Activated effector memory CD4-positive, alpha-beta T cell treated with Interleukin-2 at 50 U/mL for 16 hours (primary cell): Measurements from ENCODE around the gene DCP1B.

Experiments used
- DNase-seq: peaks from one replicate; pipeline ENCODE4 v3.0.0-alpha.2; 2020

Gene DCP1B

DNA sequence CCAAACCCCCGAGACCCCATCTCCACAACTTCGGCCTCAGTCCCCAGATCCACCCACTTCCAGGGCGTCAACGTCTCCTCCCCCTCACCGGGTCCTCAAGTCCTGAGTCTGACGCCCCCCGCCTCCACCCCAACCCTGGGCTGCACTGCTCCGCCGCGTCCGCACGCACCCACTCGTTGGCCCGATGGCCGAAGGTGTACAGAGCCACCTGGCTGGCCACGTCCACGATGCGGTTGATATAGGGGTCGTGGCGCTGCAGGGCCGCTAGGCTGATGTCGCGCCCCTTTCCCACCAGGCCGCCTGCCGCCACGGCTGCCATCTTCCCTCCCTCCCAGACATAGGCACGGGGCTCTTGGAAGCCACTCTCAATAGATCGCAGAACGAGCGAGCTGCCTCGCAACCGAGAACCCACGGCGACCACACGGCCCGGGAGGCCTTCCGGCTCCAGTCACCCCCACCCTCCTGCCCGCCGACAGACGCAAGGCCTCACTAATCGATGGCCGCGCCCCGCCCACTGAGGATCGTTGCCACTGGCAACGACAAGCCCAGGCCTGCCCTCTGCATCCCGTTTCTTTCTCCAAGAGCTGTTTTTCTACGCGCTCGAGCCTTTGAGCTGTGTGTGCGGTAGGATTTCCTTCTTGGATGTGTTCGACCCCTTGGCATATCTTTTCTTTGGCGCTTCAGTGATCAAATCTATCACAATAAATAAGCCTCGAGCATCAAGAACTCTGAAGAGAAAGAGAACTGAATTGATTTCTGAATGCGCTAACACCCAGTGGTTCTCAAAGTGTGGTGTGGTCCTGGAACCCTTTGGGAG is at the start of gene DCP1B:
Gene DCP1B, minus strand, starts transcription at position 345 of the 817 bp plus-strand sequence. Its CDS starts 26 bp downstream, at position 319.
- DNase-seq, result peak; percentile 90

DNA sequence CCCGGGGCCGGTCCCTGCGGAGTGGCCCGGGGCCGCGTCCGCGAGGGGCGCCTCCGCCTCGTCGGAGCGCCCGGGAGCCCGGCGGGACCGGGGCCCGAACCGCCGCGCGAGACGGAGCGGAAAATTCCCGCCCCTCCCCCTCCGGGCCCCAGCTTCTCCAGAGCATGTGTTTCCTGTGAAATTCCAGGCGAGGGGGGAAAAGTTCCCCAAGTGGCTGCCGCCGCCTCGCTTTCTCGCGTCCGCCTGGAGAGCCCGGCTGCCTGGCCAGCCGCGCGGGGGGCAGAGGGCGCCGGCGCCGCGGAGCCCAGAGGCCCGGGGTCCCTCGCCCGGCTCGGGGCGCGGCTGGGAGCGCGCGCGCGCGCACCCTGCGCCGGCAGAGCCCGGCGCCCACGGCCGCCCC is 49.4 kb upstream of the DCP1B start:
- DNase-seq, result no peak

DNA sequence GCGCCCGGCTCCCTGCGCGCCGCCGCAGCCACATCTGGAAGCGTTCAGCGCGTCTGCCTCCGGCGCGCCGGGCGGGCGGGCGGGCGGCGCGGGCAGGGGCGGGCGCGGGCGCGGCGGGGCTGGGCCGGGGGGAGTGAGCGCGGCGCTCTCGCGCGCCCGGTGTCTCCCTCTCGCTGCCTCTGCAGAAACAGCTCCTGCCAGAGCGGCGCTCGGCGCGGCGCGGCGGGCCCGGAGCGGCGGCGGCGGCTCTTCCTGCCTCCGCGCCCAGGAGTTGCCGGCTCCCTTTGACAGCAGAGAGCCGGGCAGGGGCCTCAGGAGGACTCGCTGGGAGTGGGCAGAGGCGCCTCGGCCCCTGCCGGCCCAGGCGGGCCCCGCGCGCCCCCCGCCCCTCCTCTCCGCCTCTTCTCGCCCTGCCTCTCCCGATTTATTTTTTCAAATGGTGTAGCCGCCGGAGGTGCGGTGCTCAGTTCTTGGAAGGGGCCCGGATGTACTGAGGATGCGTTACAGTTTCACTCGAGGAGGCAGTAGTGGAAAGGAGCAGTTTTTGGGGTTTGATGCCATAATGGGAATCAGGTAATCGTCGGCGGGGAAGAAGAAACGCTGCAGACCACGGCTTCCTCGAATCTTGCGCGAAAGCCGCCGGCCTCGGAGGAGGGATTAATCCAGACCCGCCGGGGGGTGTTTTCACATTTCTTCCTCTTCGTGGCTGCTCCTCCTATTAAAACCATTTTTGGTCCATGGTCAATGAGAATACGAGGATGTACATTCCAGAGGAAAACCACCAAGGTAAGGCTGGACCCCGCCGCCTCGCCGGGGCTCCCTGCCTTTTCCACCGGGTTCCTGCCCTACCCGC is 48.8 kb upstream of the DCP1B start, which contains the start of gene CACNA1C:
Gene CACNA1C, plus strand, starts transcription at position 162 of the 853 bp plus-strand sequence. Its CDS starts 576 bp downstream, at position 738.
- no peak for DNase-seq

DNA sequence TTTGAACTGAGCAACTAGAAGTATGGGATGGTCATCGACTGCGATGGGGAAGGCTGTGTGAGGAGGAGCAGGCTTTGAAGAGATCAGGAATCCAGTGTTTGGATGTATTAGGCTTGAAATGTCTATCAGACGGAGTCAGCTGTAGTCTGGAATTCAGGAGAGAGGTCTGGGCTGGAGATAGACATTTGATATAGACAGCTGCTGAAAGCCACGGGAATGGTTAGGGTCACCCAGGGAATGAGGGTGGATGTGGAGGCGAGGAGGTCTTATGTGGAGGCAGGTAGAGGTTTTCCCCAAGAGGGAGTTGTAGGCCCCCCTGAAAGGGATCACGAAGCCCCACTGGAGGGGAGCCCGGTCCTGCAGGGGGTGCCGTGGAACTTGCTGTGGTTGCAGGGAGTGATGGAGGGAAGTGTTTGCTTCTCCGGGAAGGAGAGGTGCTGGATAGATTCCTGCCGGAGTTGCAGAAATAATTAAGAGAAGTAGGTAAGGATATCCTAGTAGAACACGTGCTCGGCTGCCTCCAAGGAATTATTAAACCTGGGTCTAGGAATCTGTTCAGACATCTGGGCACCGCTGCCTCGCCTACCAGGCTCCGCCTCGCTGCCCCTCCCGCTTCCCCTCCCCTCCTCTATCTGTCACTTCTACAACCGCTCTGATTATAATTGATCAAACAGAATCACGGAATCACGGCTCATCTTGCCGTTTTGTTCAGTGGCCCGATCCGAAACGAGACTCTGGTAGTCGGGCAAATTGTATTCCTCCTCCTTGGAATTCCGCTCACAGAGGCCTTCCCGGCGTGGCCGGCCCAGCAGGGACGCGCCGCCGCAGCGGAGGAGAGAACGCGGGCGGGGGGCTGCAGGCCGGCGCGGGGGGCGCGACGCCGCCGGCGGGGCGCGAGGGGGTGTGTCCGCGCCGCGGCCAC is 47.7 kb upstream of the DCP1B start:
- DNase-seq, result no peak

DNA sequence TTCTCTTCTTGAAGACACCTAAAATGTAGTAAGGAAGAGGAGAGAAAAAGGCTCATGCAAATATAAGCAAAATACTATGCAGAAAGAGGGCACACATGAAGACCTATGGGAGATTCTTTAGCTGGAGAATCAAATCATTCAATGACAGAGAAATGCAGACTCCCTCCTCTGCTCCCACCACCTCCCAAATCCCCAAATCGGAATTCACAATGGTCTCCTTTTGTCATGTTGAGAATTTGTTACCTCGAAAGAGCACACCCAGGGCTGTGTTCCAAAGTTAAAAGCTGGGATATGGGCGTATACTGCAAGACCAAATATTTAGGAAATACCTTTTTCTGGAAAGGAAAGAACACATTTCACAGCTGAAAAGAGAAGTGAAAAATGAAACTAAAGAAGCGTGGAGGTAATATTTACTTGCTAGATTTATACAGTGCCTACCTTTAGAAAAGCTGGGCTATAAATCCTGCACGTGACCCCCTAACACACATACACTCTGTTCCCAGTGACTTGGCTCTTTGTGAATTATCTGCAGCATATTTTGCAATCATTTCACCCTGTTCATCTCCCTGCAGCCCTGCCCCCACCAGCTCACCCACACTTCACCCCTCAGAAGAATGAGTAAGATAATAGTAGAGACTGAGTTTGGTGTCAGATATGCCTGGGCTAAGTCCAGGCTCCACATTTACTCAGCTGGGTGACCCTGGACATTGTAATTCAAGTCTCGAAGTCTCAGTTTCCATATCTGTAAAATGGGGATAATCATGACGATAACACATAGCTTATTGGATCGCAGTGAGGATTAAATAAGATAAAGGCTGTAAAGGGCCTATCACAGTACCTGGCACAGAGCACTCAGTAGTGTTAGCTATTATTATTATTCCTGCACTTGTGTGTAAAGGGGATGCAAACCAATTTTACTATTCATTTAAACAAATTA is 45.6 kb upstream of the DCP1B start:
- no peak for DNase-seq

DNA sequence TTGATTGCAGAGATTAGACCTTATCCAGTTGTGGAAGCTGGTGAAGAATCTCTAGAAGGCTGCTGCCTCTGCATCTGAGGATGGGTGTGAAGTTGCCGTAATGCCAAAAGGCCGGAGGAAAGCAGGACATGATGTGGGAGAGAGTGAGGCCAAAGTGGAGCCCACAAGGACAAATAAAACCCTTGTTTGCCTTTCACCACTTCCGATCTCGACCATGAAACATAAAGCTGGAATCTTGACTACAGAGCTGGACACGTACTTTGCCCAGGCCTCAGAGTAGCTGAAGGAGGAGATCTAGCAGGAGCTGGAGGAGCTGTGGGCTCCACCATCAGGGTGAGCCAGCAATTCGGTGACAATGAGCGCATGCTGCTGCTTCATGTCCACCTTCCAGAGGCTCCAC is 43.5 kb upstream of the DCP1B start:
- DNase-seq, result no peak

DNA sequence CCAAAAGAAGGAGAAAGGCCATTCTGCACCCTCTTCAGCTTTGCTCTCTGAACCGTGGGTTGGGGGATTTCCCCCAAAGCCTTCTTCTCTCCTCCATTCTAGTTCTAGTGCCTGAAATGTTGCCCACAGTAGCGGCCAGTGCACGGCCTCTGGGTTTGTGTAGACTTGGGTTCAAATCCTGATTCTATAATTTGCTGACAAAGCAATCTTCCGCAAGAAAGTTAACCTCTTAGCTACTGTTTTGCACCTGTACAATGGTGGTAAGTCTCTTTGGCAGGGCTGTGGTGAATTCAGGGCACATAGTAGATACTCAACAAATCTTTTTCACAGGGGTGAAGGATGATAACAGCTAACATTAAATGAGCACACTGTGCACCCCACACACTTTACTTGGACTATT is 42.7 kb upstream of the DCP1B start:
- no peak for DNase-seq

DNA sequence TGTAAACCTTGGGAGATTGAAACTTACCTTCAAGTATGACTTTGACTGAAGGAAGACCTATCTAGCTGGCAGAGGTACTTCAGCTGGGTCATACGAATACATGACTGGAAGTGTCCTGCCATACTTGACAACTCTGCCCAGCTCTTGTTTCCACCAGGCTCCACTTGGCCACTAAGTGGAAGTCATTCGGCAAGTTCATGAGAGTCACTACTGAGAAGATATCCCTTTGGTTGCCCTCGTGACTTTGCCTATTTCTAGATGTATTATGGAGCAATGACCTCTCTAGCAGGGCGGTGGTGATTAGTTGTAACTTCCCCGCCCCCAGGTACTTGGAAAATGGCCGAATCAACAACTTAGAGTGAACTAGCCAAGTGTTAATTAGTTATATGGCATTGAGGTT is 39.9 kb upstream of the DCP1B start:
- DNase-seq, result no peak

DNA sequence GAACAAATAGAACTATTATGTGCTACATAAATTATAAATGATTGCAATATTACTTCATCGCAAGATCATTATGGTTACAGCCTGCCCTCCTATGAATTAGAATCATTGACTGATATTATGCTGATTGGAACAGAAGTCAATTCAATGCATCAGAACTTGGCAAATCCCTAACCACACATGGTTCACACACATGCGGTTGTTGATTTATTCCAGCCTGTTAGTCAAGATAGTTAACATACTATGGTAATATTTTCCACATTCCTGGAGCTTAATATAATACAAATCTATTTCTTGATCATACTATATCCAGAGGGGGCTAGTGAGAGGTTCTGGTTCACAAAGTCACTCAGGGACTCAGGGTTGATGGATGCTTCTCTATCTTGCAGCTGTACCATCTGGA is 38.8 kb upstream of the DCP1B start:
- DNase-seq, result no peak

DNA sequence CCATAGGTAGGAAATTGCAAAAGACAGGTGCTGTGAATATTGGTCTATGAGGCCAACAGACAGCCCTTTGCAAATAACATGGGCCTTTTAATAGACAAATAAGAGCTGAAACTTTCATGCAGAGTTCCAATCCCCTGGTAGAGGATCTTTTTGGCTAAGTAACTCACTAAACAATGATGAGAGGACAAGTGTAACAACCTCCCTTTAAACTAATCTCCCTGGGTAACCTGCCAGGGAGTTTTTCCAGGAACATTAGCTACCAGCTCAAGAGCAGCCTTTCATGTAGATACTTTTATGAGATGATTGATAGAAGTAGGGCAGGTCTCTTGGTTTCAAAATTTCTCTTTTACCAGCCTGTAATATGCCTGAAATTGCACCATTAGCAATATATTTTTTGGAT is 34.8 kb upstream of the DCP1B start:
- no peak for DNase-seq

DNA sequence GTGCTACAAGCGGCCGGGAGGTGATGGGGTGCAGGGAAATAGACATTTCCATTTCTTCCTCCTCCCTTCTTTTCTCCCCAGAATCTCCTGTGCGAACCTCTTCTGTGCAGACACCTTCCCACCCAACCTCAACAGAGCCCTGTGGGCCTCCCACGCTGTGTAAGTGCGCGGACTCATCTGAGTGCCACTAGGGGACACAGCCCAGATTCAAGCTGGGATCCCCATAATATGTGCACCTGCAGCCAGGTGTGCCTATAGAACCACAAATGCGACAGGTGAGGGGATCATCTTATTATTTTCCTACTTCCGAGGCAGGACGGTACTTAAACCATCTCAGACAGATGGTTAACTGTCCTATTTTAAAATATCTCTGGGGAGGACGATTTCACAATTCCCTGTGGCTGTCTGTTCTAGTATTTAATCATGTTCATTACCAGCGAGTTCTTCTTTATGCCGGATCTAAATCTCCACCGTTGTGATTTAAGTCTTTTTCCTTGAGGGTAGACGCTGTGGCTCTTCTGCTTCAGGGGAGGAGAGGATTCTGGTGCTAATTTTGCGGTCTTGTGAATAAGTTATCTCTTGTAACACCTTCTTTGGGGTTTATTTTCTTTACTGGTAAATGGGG is 31.3 kb upstream of the DCP1B start:
- DNase-seq, result no peak

DNA sequence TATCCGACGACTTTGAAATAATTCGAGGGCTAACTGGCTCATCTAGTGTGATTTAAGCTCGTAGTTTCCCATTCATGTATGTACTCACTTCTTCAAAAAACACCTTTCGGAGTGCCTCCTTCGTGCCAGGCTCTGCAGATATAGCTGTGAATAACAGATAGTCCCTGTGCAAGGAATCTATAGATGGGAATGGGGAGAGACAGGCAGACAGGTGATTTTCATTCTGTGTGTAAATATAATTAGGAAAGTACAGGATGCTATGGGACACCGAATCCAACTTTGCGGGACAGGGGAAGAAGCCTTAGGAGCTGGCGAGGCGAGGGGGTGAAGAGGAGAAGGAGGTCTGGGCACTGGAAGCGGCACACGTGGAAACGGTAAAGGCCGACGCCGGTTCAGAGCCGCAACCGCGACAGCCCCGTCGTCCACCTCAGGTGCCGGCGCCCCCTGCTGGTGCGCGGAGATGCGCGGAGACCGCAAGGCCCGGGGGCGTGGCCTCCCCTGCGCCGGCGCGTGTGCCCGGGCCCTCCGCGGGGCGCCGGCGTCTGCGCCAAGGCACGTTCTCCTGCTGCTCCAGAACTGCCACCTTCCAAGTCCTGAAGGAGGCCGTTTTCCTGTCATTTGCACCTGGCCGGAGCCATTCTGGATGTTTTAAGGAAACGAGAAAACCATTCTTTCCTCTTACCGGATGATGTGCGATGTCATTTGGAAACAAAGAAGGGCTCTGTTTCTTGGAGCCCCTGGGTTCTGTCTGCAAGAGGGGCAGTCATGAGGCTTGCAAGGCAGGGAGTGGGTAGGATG is 30.6 kb upstream of the DCP1B start:
- peak; percentile 77 for DNase-seq

DNA sequence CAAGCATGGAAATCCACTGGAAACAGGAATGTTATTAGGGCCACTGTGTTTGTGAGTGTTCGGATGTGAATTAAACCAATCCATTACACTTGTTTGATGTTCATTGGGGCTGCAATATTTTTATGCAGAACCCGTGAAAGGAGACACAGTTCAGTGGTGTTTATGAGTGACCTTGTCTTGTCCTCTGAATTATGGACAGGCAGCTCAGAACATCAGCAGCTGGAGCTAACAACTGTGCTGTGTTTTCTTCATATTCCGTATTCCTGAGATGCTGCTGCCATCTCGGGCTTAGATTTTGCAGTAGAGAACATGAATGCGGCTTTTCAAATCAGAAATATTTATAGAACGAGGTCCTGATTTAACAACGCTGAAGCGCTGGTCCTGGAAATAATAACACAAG is 28.2 kb upstream of the DCP1B start:
- no peak for DNase-seq

DNA sequence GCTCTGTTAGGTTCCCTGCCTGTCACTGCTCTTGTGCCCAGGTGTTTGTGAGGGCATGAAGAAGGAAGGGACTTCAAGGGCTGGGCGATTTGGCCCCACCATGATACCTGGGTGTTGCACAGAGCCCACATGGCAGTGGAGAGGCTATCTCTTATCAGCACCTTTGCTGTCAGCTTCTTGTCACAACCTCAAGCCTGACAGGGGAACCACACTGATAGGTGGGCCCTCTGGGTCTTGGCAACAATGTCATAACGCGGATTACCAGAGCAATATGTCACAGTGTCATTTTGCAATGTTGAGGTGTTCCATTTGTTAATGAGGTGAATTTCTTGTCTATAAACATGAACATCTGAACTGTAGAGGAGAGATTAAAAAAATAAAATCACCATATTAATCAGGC is 25.6 kb upstream of the DCP1B start:
- DNase-seq, result no peak

DNA sequence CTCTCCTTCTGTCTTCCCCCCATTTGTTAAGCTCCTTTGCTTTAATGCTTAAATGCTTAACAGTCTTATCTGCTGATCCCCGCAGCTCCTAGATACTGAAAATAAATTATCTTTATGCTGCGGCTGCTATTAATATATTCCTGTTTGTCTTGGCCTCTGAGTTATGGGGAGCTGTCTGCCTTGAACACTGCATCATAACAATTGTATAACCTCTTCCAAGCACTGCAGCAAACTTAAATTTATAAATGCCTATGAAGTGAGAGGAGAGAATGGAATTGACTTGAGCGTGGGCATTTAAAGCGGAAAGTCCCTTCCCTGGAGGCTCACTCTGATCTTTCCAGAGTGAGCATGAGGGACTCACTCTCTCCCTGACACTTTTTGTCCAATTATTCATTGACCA is 23.1 kb upstream of the DCP1B start:
- no peak for DNase-seq

DNA sequence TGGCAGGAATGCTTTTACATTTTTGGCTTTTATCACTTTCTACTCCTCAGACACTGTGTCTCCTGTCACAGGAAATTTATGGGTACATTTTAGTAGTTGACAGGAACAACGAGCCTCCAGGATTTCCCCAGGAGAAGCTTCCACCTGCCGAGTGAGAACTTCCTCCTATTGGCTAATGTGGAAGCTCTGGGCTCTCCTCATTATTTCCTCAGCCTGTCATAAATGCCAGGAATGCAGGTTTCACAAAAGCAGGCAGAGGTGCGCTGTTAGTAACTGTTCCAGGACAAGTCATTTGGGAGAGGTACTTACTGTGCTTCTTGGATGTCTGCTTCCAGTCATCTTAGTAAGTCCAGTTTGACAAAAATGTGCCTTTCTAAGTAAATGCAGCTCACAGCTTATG is 19.1 kb upstream of the DCP1B start:
- no peak for DNase-seq

DNA sequence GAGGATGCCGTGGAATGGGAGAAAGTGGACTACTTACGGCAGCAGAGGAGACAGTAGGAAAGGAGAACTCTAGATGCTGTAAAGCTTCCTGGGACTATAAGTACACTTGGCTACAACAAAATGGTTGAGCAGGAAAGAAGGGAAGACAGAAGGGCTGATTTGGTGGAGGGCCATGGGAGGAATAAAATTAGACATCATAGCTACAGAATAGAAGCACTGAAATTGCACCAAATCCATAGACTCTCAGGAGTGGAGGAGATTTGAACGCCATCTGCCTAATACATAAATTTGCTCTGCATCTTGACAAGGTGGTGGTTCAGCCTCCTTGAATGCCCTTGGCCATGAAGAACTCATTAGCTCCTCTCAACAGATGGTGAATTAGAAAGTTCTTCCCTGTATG is 16.3 kb upstream of the DCP1B start:
- no peak for DNase-seq

DNA sequence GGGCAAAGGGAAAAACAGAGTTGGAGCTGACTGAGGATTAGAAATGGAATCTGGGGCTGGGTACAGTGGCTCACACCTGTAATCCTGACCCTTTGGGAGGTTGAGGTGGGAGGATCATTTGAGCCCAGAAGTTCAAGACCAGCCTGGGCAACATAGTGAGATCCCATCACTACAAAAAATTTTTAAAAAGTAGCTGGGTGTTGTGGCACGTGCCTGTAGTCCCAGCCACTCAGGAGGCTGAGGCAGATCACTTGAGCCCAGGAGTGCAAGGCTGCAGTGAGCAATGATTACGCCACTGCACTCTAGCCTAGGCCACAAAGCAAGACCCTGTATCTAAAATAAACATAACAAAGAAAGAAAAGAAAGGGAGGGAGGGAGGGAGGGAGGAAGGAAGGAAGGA is 14.9 kb upstream of the DCP1B start:
- DNase-seq, result no peak

DNA sequence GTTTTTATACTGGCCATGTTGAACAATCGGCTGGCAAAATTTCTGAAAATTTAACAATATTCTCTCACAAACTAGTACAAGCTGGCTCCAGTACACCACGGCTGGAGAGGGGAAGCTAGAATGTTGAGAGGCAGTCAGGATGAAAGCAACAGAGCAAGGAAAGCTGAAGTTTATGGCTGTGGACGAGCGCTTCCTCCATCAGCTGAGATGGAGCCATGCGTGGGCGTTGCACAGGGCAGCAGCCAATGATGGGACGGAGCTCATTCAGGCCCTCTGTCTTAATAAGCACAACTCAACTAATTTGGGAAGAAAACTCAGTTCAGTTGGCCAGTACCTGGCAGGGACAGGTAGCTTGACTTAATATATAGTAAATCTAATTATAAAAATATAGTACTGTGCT is 14.1 kb upstream of the DCP1B start:
- DNase-seq, result no peak

DNA sequence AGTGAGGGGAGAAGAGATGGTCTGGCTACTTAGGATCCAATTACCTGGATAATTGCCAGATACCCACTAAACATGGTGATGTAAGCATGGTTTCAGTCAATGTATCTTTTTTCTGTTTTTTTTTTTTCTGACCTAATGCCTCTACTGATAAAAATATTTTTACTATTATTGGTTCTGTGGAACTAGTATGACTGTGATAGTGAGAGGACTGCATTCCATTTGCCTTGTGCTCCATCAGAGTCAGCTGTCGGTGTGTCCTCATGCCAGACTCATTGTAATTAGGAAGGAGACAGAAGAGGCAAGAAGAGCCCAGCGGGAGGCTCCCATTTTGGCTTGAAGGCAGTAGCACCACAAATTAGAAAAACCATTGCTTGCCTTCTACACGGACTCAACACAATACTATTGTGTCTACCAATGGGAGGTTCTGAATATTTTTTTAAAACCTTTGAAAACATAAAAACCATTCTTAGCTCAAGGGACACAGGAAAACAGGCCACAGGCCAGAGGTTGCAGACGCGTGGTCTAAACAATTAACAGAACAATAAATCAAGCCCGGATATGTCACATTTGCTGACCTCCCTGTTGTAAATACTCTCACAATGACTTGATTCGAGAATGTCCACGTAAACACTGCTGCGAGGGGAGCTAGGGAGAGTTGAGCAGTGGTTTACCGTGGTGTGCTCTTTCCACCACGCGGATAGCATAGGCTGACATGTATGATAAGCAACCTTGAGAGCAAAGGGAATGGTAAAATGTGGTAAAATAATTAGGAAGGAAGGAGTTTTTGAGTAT is 13.5 kb upstream of the DCP1B start:
- DNase-seq, result no peak
